HS-5 (cell line): ENCODE data around the gene HPS3.

Source experiments
- DNase-seq: peaks from one replicate; pipeline ENCODE4 v3.0.0-alpha.2; 2012; ENCODE audit warnings: low read depth

The HPS3 gene

DNA sequence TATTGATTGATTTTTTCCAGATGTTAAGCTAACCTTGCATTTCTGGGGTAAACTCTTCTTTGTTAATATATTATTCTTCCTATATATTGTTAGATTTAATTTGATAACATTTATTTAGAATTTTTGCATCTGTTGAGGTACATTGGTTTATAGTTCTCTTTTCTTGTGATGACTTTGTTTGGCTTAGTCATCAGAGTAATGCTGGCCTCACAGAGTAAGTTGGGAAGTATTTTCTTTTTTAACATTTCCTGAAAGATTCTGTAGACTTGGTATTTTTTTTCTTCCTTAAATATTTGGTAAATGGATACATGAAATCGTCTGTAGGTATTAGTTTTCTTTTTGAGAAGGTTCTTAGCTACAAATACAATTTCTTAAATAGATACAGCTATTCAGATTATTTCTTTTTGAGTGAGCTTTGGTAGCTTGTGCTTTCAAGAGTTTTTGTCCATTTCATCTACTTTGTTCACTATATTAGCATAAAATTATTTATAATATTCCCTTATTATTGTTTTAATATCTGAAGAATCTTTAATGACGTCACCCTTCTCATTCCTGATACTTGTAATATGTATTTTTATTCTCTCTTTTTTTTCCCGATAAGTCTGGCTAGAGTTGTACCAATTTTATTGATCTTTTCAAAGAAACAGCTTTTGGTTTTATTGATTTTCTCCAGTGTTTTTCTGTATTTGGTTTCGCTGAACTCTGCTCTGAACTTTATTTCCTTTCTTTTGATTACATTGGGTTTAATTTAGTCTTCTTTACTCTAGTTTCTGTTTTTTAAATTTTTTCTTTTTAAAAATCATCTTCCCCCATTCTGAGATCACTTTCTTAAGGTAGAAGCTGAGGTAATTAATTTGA lies 6.5 kb upstream of the HPS3 start:
- no peak for DNase-seq

- DNase-seq: no peak
These were observed 617 bp upstream of the HPS3 start for GRCh38 chr3:149128821-149129220.

DNA sequence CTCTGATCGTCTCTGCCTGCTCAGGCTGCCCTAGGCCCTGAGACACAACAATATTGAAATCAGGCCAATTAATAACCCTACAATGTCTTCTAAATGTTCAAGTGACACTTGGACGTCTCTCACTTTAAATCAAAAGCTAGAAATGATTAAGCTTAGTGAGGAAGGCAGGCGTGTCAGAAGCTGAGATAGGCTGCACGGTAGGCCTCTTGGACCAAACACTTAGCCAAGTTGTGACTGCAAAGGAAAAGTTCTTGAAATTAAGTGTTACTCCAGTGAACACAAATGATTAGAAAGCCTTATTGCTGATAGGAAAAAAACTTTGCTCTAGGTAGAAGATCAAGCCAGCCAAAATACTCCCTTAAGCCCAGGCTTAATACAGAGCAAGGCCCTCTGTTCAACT lies 2.2 kb downstream of the HPS3 start:
- no peak for DNase-seq

- no peak for DNase-seq
These were observed 5.1 kb downstream of the HPS3 start for GRCh38 chr3:149134575-149134974.

DNA sequence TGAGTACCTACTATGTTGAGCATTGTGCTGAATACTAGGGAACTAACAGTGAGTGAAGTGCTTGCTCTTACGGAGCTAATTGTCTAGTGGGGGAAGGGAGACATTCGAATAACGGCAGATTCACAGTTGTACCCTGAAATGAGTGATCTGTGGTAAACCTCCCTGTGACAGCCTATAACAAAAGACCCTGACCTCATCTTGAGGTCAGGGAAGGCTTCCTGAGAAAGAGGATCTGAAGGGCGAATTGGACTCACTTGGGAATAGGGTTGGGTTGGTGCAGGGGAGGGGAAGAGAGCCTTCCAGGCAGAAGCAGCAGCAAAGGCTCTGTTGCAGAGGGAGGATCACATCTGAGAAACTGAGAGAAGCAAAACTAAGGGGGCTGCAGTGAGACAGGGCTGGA lies 13.2 kb downstream of the HPS3 start:
- no peak for DNase-seq

- no peak for DNase-seq
These were observed 15.9 kb downstream of the HPS3 start for GRCh38 chr3:149145356-149145755.

DNA sequence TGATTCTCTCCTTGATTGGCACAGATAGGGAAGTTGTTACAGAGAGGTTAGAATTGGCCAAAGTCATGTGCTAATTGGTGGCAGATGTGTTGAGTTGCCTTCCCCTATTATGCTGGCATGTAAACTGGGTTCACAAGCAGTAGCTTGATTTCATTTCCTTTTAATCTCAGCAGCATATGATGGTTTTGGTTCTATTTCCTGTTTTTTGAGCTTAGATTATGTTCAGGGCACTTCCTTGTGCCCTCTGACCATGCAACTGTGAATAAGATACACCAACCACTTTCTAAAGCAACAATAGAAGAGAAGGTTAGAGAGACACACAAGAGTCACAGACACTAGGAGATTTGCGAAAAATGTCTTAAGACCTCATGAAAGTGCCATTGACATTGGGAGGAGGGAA lies 16.5 kb downstream of the HPS3 start:
- DNase-seq: no peak

- no peak for DNase-seq
These were observed 21.0 kb downstream of the HPS3 start for GRCh38 chr3:149150436-149150835.

DNA sequence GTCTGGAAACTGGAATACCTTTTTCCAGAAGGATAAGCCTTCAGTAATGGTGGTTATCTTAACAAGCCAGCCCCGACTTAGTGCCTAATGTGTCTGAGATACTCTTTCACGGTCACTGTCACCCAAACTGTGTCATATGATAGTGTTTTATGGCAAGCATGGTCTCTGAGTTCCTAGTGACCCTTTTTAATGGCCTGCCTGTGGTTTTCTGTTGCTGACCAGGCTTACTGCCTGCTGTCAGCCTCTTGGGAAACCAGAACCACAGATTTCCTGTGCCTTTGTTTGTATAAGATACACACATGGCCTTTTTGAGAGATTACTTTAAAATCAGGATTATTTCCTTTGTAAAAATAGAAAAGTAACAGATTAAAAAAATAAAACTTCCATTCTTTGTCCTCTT lies 22.4 kb downstream of the HPS3 start:
- no peak for DNase-seq

DNA sequence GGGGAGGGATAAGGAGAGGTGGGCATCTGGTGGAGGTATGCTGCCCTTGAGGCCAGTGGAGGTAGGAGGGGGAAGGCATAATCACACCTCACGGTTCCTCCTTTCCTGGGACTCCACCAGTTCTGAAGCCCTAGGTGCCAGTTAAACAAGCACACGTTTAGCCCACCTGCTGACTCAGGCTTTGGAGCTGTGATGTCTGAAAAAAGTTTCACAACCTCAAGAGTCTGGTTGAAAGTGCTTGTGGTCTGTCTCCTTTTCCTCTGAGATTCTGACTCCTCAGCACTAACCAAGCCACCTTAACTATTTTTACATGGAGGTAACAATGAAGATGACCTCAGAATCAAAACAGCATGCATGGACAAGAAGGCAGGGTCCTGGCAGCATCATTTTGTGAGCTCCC lies 23.0 kb downstream of the HPS3 start:
- DNase-seq: no peak

GRCh38 chr3:149153402-149153801 lies 24.0 kb downstream of the HPS3 start:
- DNase-seq: no peak

DNA sequence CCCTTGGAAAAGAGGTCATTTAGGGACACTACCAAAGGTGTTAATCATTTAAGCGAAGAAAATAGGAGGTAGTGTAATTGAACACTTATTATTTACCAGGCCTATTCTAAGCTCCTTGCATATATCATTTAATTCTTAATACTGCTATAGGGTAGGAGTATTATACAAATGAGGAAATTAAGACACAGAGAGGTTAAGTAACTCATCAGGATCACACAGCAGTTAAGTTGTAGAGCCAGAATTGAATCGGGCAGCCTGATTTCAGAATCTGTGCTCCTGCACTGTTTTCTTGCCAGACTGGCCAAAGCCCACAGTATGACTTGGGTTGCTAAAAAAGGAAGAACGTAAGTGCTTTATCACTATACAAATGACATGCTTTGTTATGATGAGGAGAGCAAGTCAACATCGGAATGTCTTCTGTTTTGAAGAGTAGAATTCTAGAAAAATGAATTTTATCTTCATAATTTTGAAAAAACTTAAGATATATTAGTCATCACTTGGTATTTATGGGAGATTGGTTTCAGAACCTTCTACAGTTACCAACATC lies 31.4 kb downstream of the HPS3 start:
- DNase-seq: no peak

DNA sequence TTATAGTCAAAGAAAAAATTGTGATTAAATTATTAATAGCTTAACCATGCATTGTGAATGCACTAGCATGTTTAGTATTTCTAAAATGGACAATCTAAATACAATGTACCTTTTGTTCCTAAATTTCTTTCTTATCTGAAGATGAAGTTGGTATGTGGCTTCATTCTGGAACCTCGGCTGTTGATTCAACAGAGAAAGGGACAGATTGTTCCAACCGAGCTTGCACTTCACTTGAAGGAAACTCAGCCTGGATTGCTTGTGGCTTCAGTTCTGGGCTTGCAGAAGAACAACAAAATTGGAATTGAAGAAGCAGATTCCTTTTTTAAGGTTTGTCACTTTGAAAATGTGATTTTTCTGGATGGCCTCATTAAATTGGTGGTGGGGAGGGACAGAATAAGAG lies 32.6 kb downstream of the HPS3 start:
- DNase-seq: no peak

GRCh38 chr3:149163066-149163465 lies 33.6 kb downstream of the HPS3 start:
- DNase-seq: no peak

GRCh38 chr3:149167898-149168297 lies 38.5 kb downstream of the HPS3 start:
- DNase-seq: no peak

DNA sequence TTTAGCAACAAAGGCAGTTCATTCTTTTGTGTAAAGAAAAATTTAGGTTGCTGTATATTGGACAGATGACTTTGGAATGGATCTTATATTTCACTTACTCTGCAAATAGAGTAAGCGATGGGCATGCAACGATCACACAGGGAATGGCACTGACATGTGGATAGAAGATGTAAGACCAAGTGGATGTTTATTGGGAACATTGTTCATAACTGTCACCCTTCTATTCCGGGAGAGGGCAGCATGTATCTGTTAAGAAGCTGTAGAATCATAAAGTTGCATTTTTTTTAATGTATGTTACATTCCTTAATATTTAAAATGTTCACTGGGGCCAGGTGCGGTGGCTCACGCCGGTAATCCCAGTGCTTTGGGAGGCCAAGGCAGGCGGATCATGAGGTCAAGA lies 41.2 kb downstream of the HPS3 start:
- no peak for DNase-seq

DNA sequence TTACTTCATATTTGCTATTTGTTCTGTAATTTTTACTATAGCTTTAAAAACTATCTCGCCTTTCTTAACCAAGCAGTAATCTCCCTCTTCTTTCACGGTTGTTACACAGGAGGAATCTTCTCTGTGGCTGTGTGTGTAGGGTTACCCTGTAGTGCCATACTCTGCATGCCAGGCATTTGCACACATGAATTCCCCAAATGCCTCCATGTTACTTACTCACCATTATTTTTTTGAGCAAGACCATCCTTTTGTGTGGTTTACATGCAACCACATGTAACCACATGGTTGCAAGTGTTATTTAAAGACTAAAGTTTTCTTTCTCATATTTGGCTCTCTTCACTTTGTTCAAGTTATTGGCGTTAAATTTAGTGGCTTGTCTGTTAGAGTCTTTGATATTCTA lies 45.5 kb downstream of the HPS3 start:
- DNase-seq: no peak

DNA sequence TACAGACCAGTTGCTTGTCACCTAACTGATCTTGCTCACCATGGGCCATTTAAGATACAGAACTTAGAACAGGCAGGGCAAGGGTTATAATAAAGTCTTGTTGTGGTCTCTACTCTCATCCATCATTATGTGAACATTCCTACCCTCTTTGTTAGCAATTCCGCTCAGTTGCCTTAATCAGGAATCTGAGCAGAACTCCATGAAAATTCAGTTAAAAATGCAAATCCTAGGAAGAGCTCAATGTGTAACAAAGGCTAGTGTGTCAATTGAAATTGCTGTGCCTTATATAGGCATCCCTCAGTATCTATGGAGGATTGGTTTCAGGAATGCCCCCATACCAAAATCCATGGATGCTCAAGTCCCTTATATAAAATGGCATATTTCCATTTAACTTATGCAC lies 47.7 kb downstream of the HPS3 start:
- no peak for DNase-seq

DNA sequence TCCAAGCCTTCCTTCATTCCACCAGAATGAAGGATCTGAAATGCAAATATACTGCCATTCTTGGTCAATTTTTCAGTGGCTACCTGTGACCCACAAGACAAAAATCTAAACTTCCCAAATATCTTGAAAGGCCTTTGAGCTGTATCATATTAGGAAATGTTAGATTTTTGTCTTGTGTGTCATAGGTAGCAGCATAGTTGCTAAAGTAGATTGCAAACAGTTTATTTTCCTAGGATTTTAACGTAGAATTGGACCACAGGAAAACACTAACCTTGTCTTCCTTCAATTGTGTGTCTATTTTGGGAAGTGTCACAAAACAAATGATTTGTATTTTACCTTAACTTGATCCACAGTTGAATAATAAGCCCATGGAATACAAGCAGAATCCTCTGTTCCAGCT lies 49.8 kb downstream of the HPS3 start:
- peak; percentile 82 for DNase-seq

DNA sequence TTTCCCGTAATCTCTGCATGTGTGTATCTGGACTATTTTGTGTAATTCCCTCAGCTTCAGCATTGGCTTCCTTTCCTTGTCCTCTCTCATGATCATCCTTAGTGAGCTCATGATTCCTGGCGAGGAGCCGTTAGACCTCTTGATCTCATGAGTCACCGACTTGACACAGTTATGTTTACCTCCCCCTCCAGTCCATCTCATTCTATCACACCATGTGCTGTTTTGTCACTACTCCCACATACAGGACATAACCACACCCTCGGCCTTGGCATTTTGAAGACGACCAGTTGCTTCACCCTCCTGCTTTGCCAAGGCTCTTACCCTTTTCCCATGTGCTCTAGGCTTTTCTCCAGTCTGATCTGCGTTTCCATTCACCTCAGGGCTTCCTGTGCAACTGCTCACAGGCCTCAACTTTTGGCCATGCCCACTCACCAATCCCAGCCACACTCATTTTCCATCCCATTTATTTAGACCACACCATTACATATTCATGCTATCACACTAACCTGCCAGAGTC lies 50.7 kb downstream of the HPS3 start:
- peak; percentile 100 for DNase-seq

GRCh38 chr3:149181182-149181581 lies 51.7 kb downstream of the HPS3 start:
- DNase-seq: no peak

DNA sequence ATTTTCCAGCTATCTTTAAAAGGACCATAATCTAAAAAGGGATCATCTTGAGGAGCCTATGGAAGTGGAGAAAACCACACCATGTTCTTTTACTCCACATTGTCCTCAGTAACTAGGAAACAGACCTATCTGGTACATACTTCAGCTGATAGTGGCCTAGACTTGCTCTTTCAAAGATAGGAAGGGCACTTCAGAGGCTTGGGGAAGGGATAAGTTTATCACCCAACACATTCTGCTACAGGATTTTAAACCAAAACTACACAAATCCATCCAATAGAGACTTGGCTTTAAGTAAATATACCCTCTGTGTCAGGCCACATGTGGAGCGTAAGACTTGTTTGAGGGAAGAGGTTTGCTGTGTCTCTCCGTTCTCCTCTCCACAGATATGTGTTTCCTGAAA lies 56.8 kb downstream of the HPS3 start:
- no peak for DNase-seq

- no peak for DNase-seq
These were observed 57.3 kb downstream of the HPS3 start for GRCh38 chr3:149186721-149187120.

GRCh38 chr3:149188494-149188893 lies 59.1 kb downstream of the HPS3 start:
- no peak for DNase-seq
